Measurements from ENCODE around the gene OR8J1.

OR8J1 gene, protein sequence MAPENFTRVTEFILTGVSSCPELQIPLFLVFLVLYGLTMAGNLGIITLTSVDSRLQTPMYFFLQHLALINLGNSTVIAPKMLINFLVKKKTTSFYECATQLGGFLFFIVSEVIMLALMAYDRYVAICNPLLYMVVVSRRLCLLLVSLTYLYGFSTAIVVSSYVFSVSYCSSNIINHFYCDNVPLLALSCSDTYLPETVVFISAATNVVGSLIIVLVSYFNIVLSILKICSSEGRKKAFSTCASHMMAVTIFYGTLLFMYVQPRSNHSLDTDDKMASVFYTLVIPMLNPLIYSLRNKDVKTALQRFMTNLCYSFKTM

DNA sequence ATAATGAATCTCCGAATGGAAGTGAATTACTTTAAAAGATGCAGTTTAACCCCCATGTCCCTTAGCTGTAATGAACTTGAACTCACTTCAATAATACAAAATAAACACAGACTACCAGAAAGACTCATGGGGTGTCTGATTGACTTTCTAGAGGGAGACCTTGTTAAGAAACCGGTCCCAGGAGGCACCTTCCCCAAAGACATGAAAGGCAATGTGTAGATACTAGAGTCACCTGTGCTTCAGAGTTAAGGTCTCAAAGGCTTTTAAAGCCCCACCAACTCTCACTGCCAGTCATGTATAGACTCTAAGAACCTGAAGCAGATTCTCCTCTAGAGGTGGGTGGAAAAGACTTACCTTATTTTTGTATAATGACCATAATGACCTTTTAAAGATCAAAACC lies at the start of gene OR8J1:
TSS of gene OR8J1 (plus strand) at position 301 of the 400 bp plus-strand sequence. CDS start 5,956 bp downstream, outside the sequence.
- Histone ChIP-seq H3K27me3 (ENCODE audit: insufficient read depth, low read length) (no peaks in the 10 kb centered on the region), H3F3A (ENCODE audit: insufficient read depth, low read length) (no peaks in the 10 kb centered on the region), H3K4me1 (ENCODE audit: insufficient read depth, low read length, severe bottlenecking) (no peaks in the 10 kb centered on the region), H3K4me2 (ENCODE audit: low read length) (no peak within 1 kb of the TSS), H2AFZ (ENCODE audit: low read length) (no peak within 1 kb of the TSS), H3K79me2 (ENCODE audit: insufficient read depth, low read length) (no peaks in the 10 kb centered on the region), H3K9me2 (ENCODE audit: low read depth, low read length) (no peaks in the 10 kb centered on the region), H3K4me3 (ENCODE audit: low read depth, low read length, poor library complexity, severe bottlenecking) (no peak within 1 kb of the TSS), H4K20me1 (ENCODE audit: insufficient read depth, low read length) (no peaks in the 10 kb centered on the region), H3K27ac (ENCODE audit: low read depth, low read length, poor library complexity, severe bottlenecking) (no peak within 1 kb of the TSS), H3K36me3 (ENCODE audit: insufficient read depth, low read length) (no peaks in the 10 kb centered on the region), H3K9me3 (ENCODE audit: low read length) (no peaks in the 10 kb centered on the region), H3K9ac (ENCODE audit: low read length) (no peak within 1 kb of the TSS)
- no peak for TF ChIP-seq EZH2 (IDR thresholded peaks at IDR 0.05; ENCODE audit: borderline replicate concordance, low read length)
- TF ChIP-seq, protein P1, sequence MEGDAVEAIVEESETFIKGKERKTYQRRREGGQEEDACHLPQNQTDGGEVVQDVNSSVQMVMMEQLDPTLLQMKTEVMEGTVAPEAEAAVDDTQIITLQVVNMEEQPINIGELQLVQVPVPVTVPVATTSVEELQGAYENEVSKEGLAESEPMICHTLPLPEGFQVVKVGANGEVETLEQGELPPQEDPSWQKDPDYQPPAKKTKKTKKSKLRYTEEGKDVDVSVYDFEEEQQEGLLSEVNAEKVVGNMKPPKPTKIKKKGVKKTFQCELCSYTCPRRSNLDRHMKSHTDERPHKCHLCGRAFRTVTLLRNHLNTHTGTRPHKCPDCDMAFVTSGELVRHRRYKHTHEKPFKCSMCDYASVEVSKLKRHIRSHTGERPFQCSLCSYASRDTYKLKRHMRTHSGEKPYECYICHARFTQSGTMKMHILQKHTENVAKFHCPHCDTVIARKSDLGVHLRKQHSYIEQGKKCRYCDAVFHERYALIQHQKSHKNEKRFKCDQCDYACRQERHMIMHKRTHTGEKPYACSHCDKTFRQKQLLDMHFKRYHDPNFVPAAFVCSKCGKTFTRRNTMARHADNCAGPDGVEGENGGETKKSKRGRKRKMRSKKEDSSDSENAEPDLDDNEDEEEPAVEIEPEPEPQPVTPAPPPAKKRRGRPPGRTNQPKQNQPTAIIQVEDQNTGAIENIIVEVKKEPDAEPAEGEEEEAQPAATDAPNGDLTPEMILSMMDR (IDR thresholded peaks at IDR 0.05; ENCODE audit: low read length), result no peak

DNA sequence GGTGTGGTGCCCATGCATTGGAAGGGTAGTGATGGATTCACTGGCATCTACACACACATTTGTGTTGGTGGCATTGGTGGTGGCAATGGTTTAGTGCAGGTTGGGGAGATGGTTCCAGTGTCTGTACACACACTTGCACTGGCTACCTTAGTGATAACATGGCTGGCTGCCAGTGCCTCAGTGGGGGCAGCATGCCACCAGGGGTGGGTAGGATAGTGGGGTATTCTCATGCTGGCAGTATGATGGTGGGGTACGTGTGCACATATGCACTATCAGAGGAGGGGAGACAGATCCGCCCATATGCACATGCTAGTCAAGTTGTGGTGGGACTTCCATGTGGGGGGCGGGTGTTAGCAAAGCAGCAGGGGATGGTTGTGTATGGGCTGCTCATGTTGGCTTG lies 46.3 kb upstream of the OR8J1 start:
- Histone ChIP-seq H3K27me3 (ENCODE audit: insufficient read depth, low read length) (no peaks in the 10 kb centered on the region), H3K9me2 (ENCODE audit: low read depth, low read length) (no peaks in the 10 kb centered on the region), H3K4me1 (ENCODE audit: insufficient read depth, low read length, severe bottlenecking) (no peaks in the 10 kb centered on the region), H3K79me2 (ENCODE audit: insufficient read depth, low read length) (no peaks in the 10 kb centered on the region), H3K4me2 (ENCODE audit: low read length) (no peak overlapping the region), H3K9me3 (ENCODE audit: low read length) (no peaks in the 10 kb centered on the region), H4K20me1 (ENCODE audit: insufficient read depth, low read length) (no peaks in the 10 kb centered on the region), H3K9ac (ENCODE audit: low read length) (no peak overlapping the region), H3F3A (ENCODE audit: insufficient read depth, low read length) (no peaks in the 10 kb centered on the region), H3K4me3 (ENCODE audit: low read depth, low read length, poor library complexity, severe bottlenecking) (no peak overlapping the region), H2AFZ (ENCODE audit: low read length) (no peak overlapping the region), H3K27ac (ENCODE audit: low read depth, low read length, poor library complexity, severe bottlenecking) (no peak overlapping the region), H3K36me3 (ENCODE audit: insufficient read depth, low read length) (no peaks in the 10 kb centered on the region)
- TF ChIP-seq, protein P1 (IDR thresholded peaks at IDR 0.05; ENCODE audit: low read length), result no peak
- no peak for TF ChIP-seq EZH2 (IDR thresholded peaks at IDR 0.05; ENCODE audit: borderline replicate concordance, low read length)

DNA sequence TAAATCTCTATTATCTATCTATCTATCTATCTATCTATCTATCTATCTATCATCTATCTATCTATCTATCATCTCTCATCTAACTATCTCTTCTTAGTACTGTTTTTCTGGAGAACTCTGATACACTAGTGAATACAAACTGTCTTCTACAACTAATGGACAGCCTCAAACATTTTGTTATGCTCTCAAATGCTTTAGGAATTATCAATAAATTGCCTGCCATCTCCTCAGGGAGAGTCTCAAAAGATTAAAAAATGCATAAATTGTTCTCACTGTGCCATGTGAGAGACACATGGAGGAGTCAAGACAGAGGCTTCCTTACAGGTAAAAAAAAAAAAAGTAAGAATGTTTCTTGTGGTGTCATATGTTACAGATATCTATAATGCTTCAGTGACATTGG lies 39.2 kb upstream of the OR8J1 start, which contains the start of gene OR8K3:
TSS of gene OR8K3 (plus strand) at position 301 of the 400 bp plus-strand sequence. CDS start 3,163 bp downstream, outside the sequence.
- no peaks in the 10 kb centered on the region for H3F3A ChIP-seq (ENCODE audit: insufficient read depth, low read length)
- no peak within 1 kb of the TSS for H3K9ac ChIP-seq (ENCODE audit: low read length)
- no peaks in the 10 kb centered on the region for H3K4me1 ChIP-seq (ENCODE audit: insufficient read depth, low read length, severe bottlenecking)
- H3K4me3 ChIP-seq (ENCODE audit: low read depth, low read length, poor library complexity, severe bottlenecking), result no peak within 1 kb of the TSS
- H3K4me2 ChIP-seq (ENCODE audit: low read length), result no peak within 1 kb of the TSS
- H3K9me2 ChIP-seq (ENCODE audit: low read depth, low read length), result no peaks in the 10 kb centered on the region
- H3K27ac ChIP-seq (ENCODE audit: low read depth, low read length, poor library complexity, severe bottlenecking), result no peak within 1 kb of the TSS
- no peaks in the 10 kb centered on the region for H3K36me3 ChIP-seq (ENCODE audit: insufficient read depth, low read length)
- no peaks in the 10 kb centered on the region for H4K20me1 ChIP-seq (ENCODE audit: insufficient read depth, low read length)
- TF ChIP-seq, protein P1 (IDR thresholded peaks at IDR 0.05; ENCODE audit: low read length), result no peak
- no peak for TF ChIP-seq EZH2 (IDR thresholded peaks at IDR 0.05; ENCODE audit: borderline replicate concordance, low read length)
- H3K9me3 ChIP-seq (ENCODE audit: low read length), result no peaks in the 10 kb centered on the region
- no peaks in the 10 kb centered on the region for H3K79me2 ChIP-seq (ENCODE audit: insufficient read depth, low read length)
- no peaks in the 10 kb centered on the region for H3K27me3 ChIP-seq (ENCODE audit: insufficient read depth, low read length)
- no peak within 1 kb of the TSS for H2AFZ ChIP-seq (ENCODE audit: low read length)

Measured in OCI-LY1 (cell line).